GM23338 (cell line): Measurements from ENCODE around the gene LRMDA. TPM values are rescaled to one million over a fixed set of nuclear protein-coding genes. Genes with fewer than 3 reads are reported as not detected.

Experiments used
- ATAC-seq: fragments of 200-7000 bp; cut with Tn5 transposase; 3 replicates; pipeline ENCODE4 v1.9.1; 2020
- DNase-seq: peaks from one replicate; pipeline ENCODE4 v3.0.0-alpha.2; 2015; ENCODE audit warnings: low spot score
- H2AFZ ChIP-seq: fragments of 200-600 bp; sonication (generic); 2 replicates; pipeline ENCODE4 v1.8.0; 2016; ENCODE audit warnings: antibody characterized with exemption, mild to moderate bottlenecking, moderate library complexity
- H3F3A ChIP-seq: fragments of 200-600 bp; sonication (generic); replicated peaks from 2 replicates; pipeline ENCODE4 v1.8.0; 2017; ENCODE audit warnings: antibody characterized with exemption, mixed run types, low read depth
- H3K27ac ChIP-seq: fragments of 200-600 bp; sonication (generic); 2 replicates; pipeline ENCODE4 v1.6.1; 2016; ENCODE audit warnings: low read depth
- H3K27me3 ChIP-seq: fragments of 200-600 bp; sonication (generic); 2 replicates; pipeline ENCODE4 v1.8.0; 2016; ENCODE audit warnings: mild to moderate bottlenecking, mixed run types, moderate library complexity; ENCODE audit not compliant: insufficient read depth
- H3K36me3 ChIP-seq: fragments of 200-600 bp; sonication (generic); 2 replicates; pipeline ENCODE4 v1.8.0; 2016; ENCODE audit warnings: mild to moderate bottlenecking; ENCODE audit not compliant: insufficient read depth
- H3K4me1 ChIP-seq: fragments of 200-600 bp; sonication (generic); 2 replicates; pipeline ENCODE4 v1.8.0; 2016; ENCODE audit warnings: mild to moderate bottlenecking, moderate library complexity; ENCODE audit not compliant: insufficient read depth
- H3K4me2 ChIP-seq: fragments of 200-600 bp; sonication (generic); 2 replicates; pipeline ENCODE4 v1.7.1; 2017; ENCODE audit warnings: mixed run types
- H3K4me3 ChIP-seq: fragments of 200-600 bp; sonication (generic); 2 replicates; pipeline ENCODE4 v1.6.1; 2016; ENCODE audit warnings: mixed run types
- H3K79me2 ChIP-seq: fragments of 200-600 bp; sonication (generic); replicated peaks from 2 replicates; pipeline ENCODE4 v1.8.0; 2017; ENCODE audit warnings: mild to moderate bottlenecking; ENCODE audit not compliant: insufficient read depth
- H3K9me2 ChIP-seq: fragments of 200-600 bp; sonication (generic); 2 replicates; pipeline ENCODE4 v1.8.0; 2017; ENCODE audit not compliant: insufficient read depth
- H4K20me1 ChIP-seq: fragments of 200-600 bp; sonication (generic); replicated peaks from 2 replicates; pipeline ENCODE4 v1.8.0; 2017; ENCODE audit warnings: mild to moderate bottlenecking; ENCODE audit not compliant: insufficient read depth
- H3K27ac Mint-ChIP-seq: 2 replicates; pipeline ENCODE4 v1.8.0; 2020; ENCODE audit warnings: inconsistent platforms, mild to moderate bottlenecking, moderate library complexity, mixed read lengths
- H3K27me3 Mint-ChIP-seq: 3 replicates; pipeline ENCODE4 v1.8.0; 2022; ENCODE audit warnings: low read depth, mild to moderate bottlenecking, moderate library complexity, mixed read lengths, inconsistent platforms; ENCODE audit not compliant: insufficient read depth, poor library complexity
- H3K36me3 Mint-ChIP-seq: 3 replicates; pipeline ENCODE4 v1.8.0; 2021; ENCODE audit warnings: low read depth, mild to moderate bottlenecking, inconsistent platforms, moderate library complexity, mixed read lengths
- H3K4me1 Mint-ChIP-seq: 3 replicates; pipeline ENCODE4 v1.8.0; 2020; ENCODE audit warnings: mild to moderate bottlenecking, inconsistent platforms, mixed read lengths
- H3K4me3 Mint-ChIP-seq: 3 replicates; pipeline ENCODE4 v1.8.0; 2021; ENCODE audit warnings: moderate library complexity, mild to moderate bottlenecking, inconsistent platforms, mixed read lengths
- H3K9me3 Mint-ChIP-seq: 3 replicates; pipeline ENCODE4 v1.8.0; 2020; ENCODE audit warnings: moderate library complexity, mild to moderate bottlenecking, inconsistent platforms, mixed read lengths
- CREB1 ChIP-seq: fragments of 250-450 bp; sonication (Bioruptor Pico); IDR thresholded peaks from 2 replicates; pipeline ENCODE4 v1.5.0; 2020; ENCODE audit warnings: low read depth, mild to moderate bottlenecking, moderate library complexity
- EZH2 ChIP-seq: fragments of 200-600 bp; sonication (generic); IDR thresholded peaks from one replicate; pipeline ENCODE4 v1.8.0; 2017; ENCODE audit warnings: antibody characterized with exemption, mild to moderate bottlenecking, low read depth; ENCODE audit not compliant: unreplicated experiment
- EZH2phosphoT487 ChIP-seq: fragments of 200-600 bp; sonication (generic); IDR thresholded peaks from one replicate; pipeline ENCODE4 v1.8.1; 2018; ENCODE audit warnings: antibody characterized with exemption; ENCODE audit not compliant: unreplicated experiment
- JUNB ChIP-seq: IDR thresholded peaks from one replicate; pipeline ENCODE4 v1.6.1; 2016; ENCODE audit warnings: antibody characterized with exemption; ENCODE audit not compliant: unreplicated experiment
- NANOG ChIP-seq: IDR thresholded peaks from 2 replicates; pipeline ENCODE4 v1.6.1; 2016; ENCODE audit warnings: antibody characterized with exemption, borderline replicate concordance
- POLR2AphosphoS5 ChIP-seq: IDR thresholded peaks from 2 replicates; pipeline ENCODE4 v1.6.1; 2016; ENCODE audit warnings: antibody characterized with exemption, low read depth
- STAT1 ChIP-seq: IDR thresholded peaks from one replicate; pipeline ENCODE4 v1.6.1; 2016; ENCODE audit warnings: antibody characterized with exemption; ENCODE audit not compliant: unreplicated experiment
- ZNF114 ChIP-seq: fragments of 250-450 bp; sonication (Bioruptor Pico); IDR thresholded peaks from 2 replicates; pipeline ENCODE4 v1.5.0; 2020; ENCODE audit warnings: mild to moderate bottlenecking, moderate library complexity
- ZNF331 ChIP-seq: fragments of 250-450 bp; sonication (Bioruptor Pico); IDR thresholded peaks from 2 replicates; pipeline ENCODE4 v1.5.0; 2020; ENCODE audit warnings: low read depth, mild to moderate bottlenecking, moderate library complexity
- polyA plus RNA-seq: library from polyadenylated mRNA; unstranded; fragments of >200 nt; fragmentation: Nextera tagmentation; extraction: Ambion mirVana; gene quantifications from 2 replicates; pipeline ENCODE4 v1.2.1, GENCODE V29; 2016
- total RNA-seq: library from RNA; depleted of rRNA; stranded (reverse); fragments of >200 nt; shearing (Covaris generic); gene quantifications from 2 replicates; pipeline ENCODE4 v1.2.3, GENCODE V29; 2014
- TF ChIP-seq, protein P1 (sequence below): IDR thresholded peaks from one replicate; pipeline ENCODE4 v1.6.1; 2018; ENCODE audit warnings: antibody characterized with exemption; ENCODE audit not compliant: unreplicated experiment
- TF ChIP-seq, protein P2 (sequence below): fragments of 250-450 bp; sonication (Bioruptor Pico); IDR thresholded peaks from 2 replicates; pipeline ENCODE4 v1.5.0; 2020; ENCODE audit warnings: mild to moderate bottlenecking, moderate library complexity
- TF ChIP-seq, protein P3 (sequence below): IDR thresholded peaks from 2 replicates; pipeline ENCODE4 v1.6.1; 2016; ENCODE audit warnings: antibody characterized with exemption
- TF ChIP-seq, protein P4 (sequence below), 2 experiments: fragments of 200-600 bp in 1 of 2; sonication (generic) in 1 of 2; conservative IDR thresholded peaks; 2 replicates each; pipeline versions ENCODE4 v1.5.1 to v1.6.1; 2016 to 2017; ENCODE audit warnings: antibody characterized with exemption in 2 of 2, low read depth in 2 of 2, mild to moderate bottlenecking in 2 of 2, moderate library complexity in 1 of 2

LRMDA gene
- total and polyA plus RNA-seq, 2 experiments from 2014 or later, result 0.90 to 1.8 TPM

DNA sequence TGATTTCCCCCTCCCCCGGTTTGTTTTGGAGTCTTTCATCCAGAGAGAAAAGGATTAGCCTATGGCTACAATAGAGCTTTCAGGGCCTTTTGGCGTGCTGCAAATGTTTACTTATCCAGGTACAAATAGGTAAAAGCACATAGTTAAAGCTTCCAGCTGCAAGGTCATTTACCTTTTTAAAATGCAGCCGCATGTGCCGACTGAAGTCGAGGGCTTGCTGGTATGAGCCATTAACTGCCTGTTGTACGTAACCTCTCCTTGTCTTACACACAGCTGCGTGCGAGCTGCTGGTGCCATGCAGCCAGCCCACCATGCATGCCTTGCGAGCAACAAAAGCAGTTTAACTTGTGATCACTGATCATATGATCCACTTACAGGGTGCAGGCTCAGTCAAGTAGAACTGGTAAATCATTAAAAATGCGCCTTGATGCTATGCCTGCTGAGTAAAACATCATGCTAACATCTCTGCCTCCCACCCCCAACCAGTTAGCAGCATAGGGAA is 866.4 kb downstream of the LRMDA start:
- Histone ChIP-seq H3K4me3 (no peak overlapping the region), H3F3A (no peaks in the 10 kb centered on the region), H4K20me1 (no peaks in the 10 kb centered on the region), H3K27ac (no peak overlapping the region), H3K36me3 (no peaks in the 10 kb centered on the region), H2AFZ (peak overlapping the region; percentile 89), H3K4me1 (no peaks in the 10 kb centered on the region; the same call in 1 of the 2 replicates), H3K27me3 (no peaks in the 10 kb centered on the region), H3K4me2 (no peak overlapping the region), H3K9me2 (peaks cover 11% of the 10 kb centered on the region; the same call in 1 of the 2 replicates), H3K79me2 (no peaks in the 10 kb centered on the region)
- no peak for DNase-seq
- H3K4me3 Mint-ChIP-seq, result no peak overlapping the region
- no peaks in the 10 kb centered on the region for H3K27me3 Mint-ChIP-seq
- H3K36me3 Mint-ChIP-seq, result no peaks in the 10 kb centered on the region
- ATAC-seq, result no peak
- peaks cover 30% of the 10 kb centered on the region for H3K4me1 Mint-ChIP-seq
- peaks cover 3% of the 10 kb centered on the region; the same call in 1 of the 3 replicates for H3K9me3 Mint-ChIP-seq
- no peak for TF ChIP-seq EZH2
- TF ChIP-seq, protein P1, sequence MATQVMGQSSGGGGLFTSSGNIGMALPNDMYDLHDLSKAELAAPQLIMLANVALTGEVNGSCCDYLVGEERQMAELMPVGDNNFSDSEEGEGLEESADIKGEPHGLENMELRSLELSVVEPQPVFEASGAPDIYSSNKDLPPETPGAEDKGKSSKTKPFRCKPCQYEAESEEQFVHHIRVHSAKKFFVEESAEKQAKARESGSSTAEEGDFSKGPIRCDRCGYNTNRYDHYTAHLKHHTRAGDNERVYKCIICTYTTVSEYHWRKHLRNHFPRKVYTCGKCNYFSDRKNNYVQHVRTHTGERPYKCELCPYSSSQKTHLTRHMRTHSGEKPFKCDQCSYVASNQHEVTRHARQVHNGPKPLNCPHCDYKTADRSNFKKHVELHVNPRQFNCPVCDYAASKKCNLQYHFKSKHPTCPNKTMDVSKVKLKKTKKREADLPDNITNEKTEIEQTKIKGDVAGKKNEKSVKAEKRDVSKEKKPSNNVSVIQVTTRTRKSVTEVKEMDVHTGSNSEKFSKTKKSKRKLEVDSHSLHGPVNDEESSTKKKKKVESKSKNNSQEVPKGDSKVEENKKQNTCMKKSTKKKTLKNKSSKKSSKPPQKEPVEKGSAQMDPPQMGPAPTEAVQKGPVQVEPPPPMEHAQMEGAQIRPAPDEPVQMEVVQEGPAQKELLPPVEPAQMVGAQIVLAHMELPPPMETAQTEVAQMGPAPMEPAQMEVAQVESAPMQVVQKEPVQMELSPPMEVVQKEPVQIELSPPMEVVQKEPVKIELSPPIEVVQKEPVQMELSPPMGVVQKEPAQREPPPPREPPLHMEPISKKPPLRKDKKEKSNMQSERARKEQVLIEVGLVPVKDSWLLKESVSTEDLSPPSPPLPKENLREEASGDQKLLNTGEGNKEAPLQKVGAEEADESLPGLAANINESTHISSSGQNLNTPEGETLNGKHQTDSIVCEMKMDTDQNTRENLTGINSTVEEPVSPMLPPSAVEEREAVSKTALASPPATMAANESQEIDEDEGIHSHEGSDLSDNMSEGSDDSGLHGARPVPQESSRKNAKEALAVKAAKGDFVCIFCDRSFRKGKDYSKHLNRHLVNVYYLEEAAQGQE, result no peak
- TF ChIP-seq EZH2phosphoT487, result no peak
- TF ChIP-seq ZNF331, result no peak
- TF ChIP-seq, protein P2, sequence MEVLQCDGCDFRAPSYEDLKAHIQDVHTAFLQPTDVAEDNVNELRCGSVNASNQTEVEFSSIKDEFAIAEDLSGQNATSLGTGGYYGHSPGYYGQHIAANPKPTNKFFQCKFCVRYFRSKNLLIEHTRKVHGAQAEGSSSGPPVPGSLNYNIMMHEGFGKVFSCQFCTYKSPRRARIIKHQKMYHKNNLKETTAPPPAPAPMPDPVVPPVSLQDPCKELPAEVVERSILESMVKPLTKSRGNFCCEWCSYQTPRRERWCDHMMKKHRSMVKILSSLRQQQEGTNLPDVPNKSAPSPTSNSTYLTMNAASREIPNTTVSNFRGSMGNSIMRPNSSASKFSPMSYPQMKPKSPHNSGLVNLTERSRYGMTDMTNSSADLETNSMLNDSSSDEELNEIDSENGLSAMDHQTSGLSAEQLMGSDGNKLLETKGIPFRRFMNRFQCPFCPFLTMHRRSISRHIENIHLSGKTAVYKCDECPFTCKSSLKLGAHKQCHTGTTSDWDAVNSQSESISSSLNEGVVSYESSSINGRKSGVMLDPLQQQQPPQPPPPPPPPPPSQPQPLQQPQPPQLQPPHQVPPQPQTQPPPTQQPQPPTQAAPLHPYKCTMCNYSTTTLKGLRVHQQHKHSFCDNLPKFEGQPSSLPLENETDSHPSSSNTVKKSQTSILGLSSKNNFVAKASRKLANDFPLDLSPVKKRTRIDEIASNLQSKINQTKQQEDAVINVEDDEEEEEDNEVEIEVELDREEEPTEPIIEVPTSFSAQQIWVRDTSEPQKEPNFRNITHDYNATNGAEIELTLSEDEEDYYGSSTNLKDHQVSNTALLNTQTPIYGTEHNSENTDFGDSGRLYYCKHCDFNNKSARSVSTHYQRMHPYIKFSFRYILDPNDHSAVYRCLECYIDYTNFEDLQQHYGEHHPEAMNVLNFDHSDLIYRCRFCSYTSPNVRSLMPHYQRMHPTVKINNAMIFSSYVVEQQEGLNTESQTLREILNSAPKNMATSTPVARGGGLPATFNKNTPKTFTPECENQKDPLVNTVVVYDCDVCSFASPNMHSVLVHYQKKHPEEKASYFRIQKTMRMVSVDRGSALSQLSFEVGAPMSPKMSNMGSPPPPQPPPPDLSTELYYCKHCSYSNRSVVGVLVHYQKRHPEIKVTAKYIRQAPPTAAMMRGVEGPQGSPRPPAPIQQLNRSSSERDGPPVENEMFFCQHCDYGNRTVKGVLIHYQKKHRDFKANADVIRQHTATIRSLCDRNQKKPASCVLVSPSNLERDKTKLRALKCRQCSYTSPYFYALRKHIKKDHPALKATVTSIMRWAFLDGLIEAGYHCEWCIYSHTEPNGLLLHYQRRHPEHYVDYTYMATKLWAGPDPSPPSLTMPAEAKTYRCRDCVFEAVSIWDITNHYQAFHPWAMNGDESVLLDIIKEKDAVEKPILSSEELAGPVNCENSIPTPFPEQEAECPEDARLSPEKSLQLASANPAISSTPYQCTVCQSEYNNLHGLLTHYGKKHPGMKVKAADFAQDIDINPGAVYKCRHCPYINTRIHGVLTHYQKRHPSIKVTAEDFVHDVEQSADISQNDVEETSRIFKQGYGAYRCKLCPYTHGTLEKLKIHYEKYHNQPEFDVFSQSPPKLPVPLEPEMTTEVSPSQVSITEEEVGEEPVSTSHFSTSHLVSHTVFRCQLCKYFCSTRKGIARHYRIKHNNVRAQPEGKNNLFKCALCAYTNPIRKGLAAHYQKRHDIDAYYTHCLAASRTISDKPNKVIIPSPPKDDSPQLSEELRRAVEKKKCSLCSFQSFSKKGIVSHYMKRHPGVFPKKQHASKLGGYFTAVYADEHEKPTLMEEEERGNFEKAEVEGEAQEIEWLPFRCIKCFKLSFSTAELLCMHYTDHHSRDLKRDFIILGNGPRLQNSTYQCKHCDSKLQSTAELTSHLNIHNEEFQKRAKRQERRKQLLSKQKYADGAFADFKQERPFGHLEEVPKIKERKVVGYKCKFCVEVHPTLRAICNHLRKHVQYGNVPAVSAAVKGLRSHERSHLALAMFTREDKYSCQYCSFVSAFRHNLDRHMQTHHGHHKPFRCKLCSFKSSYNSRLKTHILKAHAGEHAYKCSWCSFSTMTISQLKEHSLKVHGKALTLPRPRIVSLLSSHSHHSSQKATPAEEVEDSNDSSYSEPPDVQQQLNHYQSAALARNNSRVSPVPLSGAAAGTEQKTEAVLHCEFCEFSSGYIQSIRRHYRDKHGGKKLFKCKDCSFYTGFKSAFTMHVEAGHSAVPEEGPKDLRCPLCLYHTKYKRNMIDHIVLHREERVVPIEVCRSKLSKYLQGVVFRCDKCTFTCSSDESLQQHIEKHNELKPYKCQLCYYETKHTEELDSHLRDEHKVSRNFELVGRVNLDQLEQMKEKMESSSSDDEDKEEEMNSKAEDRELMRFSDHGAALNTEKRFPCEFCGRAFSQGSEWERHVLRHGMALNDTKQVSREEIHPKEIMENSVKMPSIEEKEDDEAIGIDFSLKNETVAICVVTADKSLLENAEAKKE, result no peak
- TF ChIP-seq, protein P3, sequence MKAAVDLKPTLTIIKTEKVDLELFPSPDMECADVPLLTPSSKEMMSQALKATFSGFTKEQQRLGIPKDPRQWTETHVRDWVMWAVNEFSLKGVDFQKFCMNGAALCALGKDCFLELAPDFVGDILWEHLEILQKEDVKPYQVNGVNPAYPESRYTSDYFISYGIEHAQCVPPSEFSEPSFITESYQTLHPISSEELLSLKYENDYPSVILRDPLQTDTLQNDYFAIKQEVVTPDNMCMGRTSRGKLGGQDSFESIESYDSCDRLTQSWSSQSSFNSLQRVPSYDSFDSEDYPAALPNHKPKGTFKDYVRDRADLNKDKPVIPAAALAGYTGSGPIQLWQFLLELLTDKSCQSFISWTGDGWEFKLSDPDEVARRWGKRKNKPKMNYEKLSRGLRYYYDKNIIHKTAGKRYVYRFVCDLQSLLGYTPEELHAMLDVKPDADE, result no peak
- no peak for TF ChIP-seq POLR2AphosphoS5
- TF ChIP-seq NANOG, result no peak
- TF ChIP-seq STAT1, result no peak
- no peak for TF ChIP-seq JUNB
- no peak for TF ChIP-seq ZNF114 (CRISPR knock-in tag)
- TF ChIP-seq CREB1 (CRISPR knock-in tag), result no peak
- TF ChIP-seq, protein P4, sequence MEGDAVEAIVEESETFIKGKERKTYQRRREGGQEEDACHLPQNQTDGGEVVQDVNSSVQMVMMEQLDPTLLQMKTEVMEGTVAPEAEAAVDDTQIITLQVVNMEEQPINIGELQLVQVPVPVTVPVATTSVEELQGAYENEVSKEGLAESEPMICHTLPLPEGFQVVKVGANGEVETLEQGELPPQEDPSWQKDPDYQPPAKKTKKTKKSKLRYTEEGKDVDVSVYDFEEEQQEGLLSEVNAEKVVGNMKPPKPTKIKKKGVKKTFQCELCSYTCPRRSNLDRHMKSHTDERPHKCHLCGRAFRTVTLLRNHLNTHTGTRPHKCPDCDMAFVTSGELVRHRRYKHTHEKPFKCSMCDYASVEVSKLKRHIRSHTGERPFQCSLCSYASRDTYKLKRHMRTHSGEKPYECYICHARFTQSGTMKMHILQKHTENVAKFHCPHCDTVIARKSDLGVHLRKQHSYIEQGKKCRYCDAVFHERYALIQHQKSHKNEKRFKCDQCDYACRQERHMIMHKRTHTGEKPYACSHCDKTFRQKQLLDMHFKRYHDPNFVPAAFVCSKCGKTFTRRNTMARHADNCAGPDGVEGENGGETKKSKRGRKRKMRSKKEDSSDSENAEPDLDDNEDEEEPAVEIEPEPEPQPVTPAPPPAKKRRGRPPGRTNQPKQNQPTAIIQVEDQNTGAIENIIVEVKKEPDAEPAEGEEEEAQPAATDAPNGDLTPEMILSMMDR (conservative IDR thresholded peaks at IDR 0.05; ENCODE audit: low read depth in 2 of 2), result no peak
- no peak overlapping the region for H3K27ac Mint-ChIP-seq
